Liver (tissue), 3 donors: ENCODE measurements around the gene MORN4.

Source experiments
- FOXA2 ChIP-seq: IDR thresholded peaks from 2 replicates; pipeline ENCODE4 v1.6.1; 2016; ENCODE audit warnings: antibody characterized with exemption
- JUND ChIP-seq, 2 donors: IDR thresholded peaks; 2 replicates each; pipeline ENCODE4 v1.6.1; 2016; ENCODE audit warnings: antibody characterized with exemption in 2 of 2
- SP1 ChIP-seq: IDR thresholded peaks from 2 replicates; pipeline ENCODE4 v1.6.1; 2018; ENCODE audit warnings: antibody characterized with exemption, mild to moderate bottlenecking
- TAF1 ChIP-seq: conservative IDR thresholded peaks from 2 replicates; pipeline ENCODE4 v1.6.1; 2016; ENCODE audit warnings: antibody characterized with exemption, mild to moderate bottlenecking
- TF ChIP-seq, protein P1 (sequence below): fragments of 150-350 bp; IDR thresholded peaks from 2 replicates; pipeline ENCODE4 v1.5.1; 2017; ENCODE audit warnings: improper control_type of control experiment, low read depth, low read length; ENCODE audit not compliant: missing input control
- TF ChIP-seq, protein P2 (sequence below): IDR thresholded peaks from 2 replicates; pipeline ENCODE4 v1.6.1; 2016; ENCODE audit warnings: antibody characterized with exemption, mild to moderate bottlenecking
- donor health status: healthy.
- donor health status: healthy.

DNA sequence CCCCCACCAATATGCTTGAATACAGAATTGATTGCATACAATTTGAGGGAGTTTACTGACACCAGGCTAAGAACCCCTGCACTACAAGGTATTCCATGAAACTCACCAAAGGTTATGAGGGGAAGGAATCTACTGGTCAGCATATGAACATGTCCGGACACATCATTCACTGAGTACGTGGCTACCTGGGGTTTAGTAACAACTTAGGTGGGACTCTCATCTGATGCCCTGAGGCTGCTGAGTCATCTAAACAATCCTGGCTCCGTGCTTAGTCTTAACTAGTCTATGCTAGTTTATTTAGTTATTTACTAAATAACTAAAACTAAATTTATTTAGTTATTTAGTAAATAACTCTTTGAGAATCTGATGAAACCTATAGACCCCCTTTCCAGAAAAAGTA lies 18.5 kb upstream of the MORN4 start:
- no peak for TF ChIP-seq FOXA2
- TF ChIP-seq, protein P1, sequence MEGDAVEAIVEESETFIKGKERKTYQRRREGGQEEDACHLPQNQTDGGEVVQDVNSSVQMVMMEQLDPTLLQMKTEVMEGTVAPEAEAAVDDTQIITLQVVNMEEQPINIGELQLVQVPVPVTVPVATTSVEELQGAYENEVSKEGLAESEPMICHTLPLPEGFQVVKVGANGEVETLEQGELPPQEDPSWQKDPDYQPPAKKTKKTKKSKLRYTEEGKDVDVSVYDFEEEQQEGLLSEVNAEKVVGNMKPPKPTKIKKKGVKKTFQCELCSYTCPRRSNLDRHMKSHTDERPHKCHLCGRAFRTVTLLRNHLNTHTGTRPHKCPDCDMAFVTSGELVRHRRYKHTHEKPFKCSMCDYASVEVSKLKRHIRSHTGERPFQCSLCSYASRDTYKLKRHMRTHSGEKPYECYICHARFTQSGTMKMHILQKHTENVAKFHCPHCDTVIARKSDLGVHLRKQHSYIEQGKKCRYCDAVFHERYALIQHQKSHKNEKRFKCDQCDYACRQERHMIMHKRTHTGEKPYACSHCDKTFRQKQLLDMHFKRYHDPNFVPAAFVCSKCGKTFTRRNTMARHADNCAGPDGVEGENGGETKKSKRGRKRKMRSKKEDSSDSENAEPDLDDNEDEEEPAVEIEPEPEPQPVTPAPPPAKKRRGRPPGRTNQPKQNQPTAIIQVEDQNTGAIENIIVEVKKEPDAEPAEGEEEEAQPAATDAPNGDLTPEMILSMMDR = no peak
- TF ChIP-seq SP1 = no peak
- TF ChIP-seq JUND (IDR thresholded peaks at IDR 0.05) = no peak
- TF ChIP-seq TAF1 = no peak
- TF ChIP-seq, protein P2, sequence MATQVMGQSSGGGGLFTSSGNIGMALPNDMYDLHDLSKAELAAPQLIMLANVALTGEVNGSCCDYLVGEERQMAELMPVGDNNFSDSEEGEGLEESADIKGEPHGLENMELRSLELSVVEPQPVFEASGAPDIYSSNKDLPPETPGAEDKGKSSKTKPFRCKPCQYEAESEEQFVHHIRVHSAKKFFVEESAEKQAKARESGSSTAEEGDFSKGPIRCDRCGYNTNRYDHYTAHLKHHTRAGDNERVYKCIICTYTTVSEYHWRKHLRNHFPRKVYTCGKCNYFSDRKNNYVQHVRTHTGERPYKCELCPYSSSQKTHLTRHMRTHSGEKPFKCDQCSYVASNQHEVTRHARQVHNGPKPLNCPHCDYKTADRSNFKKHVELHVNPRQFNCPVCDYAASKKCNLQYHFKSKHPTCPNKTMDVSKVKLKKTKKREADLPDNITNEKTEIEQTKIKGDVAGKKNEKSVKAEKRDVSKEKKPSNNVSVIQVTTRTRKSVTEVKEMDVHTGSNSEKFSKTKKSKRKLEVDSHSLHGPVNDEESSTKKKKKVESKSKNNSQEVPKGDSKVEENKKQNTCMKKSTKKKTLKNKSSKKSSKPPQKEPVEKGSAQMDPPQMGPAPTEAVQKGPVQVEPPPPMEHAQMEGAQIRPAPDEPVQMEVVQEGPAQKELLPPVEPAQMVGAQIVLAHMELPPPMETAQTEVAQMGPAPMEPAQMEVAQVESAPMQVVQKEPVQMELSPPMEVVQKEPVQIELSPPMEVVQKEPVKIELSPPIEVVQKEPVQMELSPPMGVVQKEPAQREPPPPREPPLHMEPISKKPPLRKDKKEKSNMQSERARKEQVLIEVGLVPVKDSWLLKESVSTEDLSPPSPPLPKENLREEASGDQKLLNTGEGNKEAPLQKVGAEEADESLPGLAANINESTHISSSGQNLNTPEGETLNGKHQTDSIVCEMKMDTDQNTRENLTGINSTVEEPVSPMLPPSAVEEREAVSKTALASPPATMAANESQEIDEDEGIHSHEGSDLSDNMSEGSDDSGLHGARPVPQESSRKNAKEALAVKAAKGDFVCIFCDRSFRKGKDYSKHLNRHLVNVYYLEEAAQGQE = no peak
